GM12878 (cell line): ENCODE results near the gene TIGD2. TPM values are rescaled to one million over a fixed set of nuclear protein-coding genes. Genes with fewer than 3 reads are reported as not detected.

Experiments
- ATAC-seq: fragments of 200-7000 bp; cut with Tn5 transposase; 3 replicates; pipeline ENCODE4 v1.9.1; 2020; ENCODE audit warnings: mild to moderate bottlenecking, moderate library complexity
- Bru-seq: library from RNA; stranded (reverse); fragments of 400-500 nt; gene quantifications from one replicate; lab custom pipeline; 2021; lab: Mats Ljungman, UMichigan
- BruChase-seq, 2 experiments: library from RNA; stranded (reverse); fragments of 400-500 nt; gene quantifications; one replicate each; lab custom pipeline; 2021; lab: Mats Ljungman, UMichigan
- BruUV-seq: library from RNA; stranded (reverse); fragments of 400-500 nt; replicated peaks from 2 replicates; lab custom pipeline; 2021; lab: Mats Ljungman, UMichigan
- CTCF ChIA-PET: fragments of 300-600 bp; sonication (Branson Sonifier 250); formaldehyde crosslinking; extraction: SDS; loops from one replicate; lab custom pipeline; 2021; ENCODE audit warnings: inconsistent platforms; lab: Yijun Ruan, JAX
- POLR2A ChIA-PET: fragments of 350-600 bp; formaldehyde crosslinking; extraction: SDS; loops from one replicate; lab custom pipeline; 2021; ENCODE audit warnings: inconsistent platforms; lab: Charles Lee
- RAD21 ChIA-PET: fragments of 300-600 bp; sonication (Branson Sonifier 250); formaldehyde crosslinking; loops from one replicate; lab custom pipeline; 2023; ENCODE audit warnings: antibody characterized with exemption; ENCODE audit not compliant: unreplicated experiment; lab: Charles Lee
- SMC1A ChIA-PET: fragments of 300-600 bp; sonication (Branson Sonifier 250); formaldehyde crosslinking; loops from one replicate; lab custom pipeline; 2023; ENCODE audit not compliant: unreplicated experiment, uncharacterized antibody; lab: Charles Lee
- DNase-seq: peaks from one replicate; pipeline ENCODE4 v3.0.0-alpha.2; 2011; ENCODE audit warnings: low read depth, low spot score
- FAIRE-seq: peaks from 3 replicates; lab custom pipeline; 2011; peaks lifted over from hg19 to GRCh38; lab: Jason Lieb, UNC
- H2AFZ ChIP-seq: 2 replicates; pipeline ENCODE4 v1.6.0; 2011; ENCODE audit warnings: low read depth, low read length, control low read depth; ENCODE audit not compliant: control insufficient read depth
- H3K27ac ChIP-seq: 2 replicates; pipeline ENCODE4 v1.5.1; 2011; ENCODE audit warnings: control low read depth; ENCODE audit not compliant: control insufficient read depth, insufficient read depth
- H3K27me3 ChIP-seq, 2 experiments: replicated peaks in 1 of 2; 2 replicates each; pipeline versions ENCODE4 v1.6.0 to v1.6.1; 2011; ENCODE audit warnings: low read length in 1 of 2; ENCODE audit not compliant: control insufficient read depth in 2 of 2, insufficient read depth in 2 of 2
- H3K36me3 ChIP-seq, 2 experiments: 2 replicates each; pipeline ENCODE4 v1.5.1; 2011; ENCODE audit warnings: low read length in 1 of 2; ENCODE audit not compliant: control insufficient read depth in 2 of 2, insufficient read depth in 2 of 2
- H3K4me1 ChIP-seq: 2 replicates; pipeline ENCODE4 v1.6.1; 2011; ENCODE audit warnings: mild to moderate bottlenecking, low read length, moderate library complexity, mixed read lengths; ENCODE audit not compliant: control insufficient read depth, insufficient read depth
- H3K4me2 ChIP-seq: 2 replicates; pipeline ENCODE4 v1.6.0; 2011; ENCODE audit warnings: control low read depth; ENCODE audit not compliant: control insufficient read depth, insufficient read depth
- H3K4me3 ChIP-seq: fragments of 200-600 bp; sonication (generic); 2 replicates; pipeline ENCODE4 v1.5.1; 2016
- H3K79me2 ChIP-seq: 2 replicates; pipeline ENCODE4 v1.6.0; 2011; ENCODE audit warnings: low read length; ENCODE audit not compliant: control insufficient read depth, insufficient read depth
- H3K9ac ChIP-seq: 2 replicates; pipeline ENCODE4 v1.8.0; 2011; ENCODE audit warnings: low read length, control low read depth, mixed read lengths; ENCODE audit not compliant: control insufficient read depth, insufficient read depth
- H3K9me3 ChIP-seq: replicated peaks from 3 replicates; pipeline ENCODE4 v1.5.1; 2011; ENCODE audit warnings: mild to moderate bottlenecking, low read length; ENCODE audit not compliant: control insufficient read depth, insufficient read depth
- H4K20me1 ChIP-seq: 2 replicates; pipeline ENCODE4 v1.6.0; 2011; ENCODE audit not compliant: control insufficient read depth, insufficient read depth
- BCL11A ChIP-seq: IDR thresholded peaks from 2 replicates; pipeline ENCODE4 v1.6.1; 2011; ENCODE audit warnings: low read depth, low read length
- BRCA1 ChIP-seq: IDR thresholded peaks from 2 replicates; pipeline ENCODE4 v1.6.1; 2011; ENCODE audit warnings: low read depth, low read length, improper control_type of control experiment
- MYB ChIP-seq: fragments of 150-350 bp; IDR thresholded peaks from 2 replicates; pipeline ENCODE4 v1.6.1; 2014; ENCODE audit warnings: mild to moderate bottlenecking, low read depth, low read length, borderline replicate concordance
- NKRF ChIP-seq: fragments of 450-650 bp; conservative IDR thresholded peaks from 2 replicates; pipeline ENCODE4 v1.6.1; 2017; ENCODE audit warnings: mild to moderate bottlenecking, moderate library complexity
- PAX5 ChIP-seq: IDR thresholded peaks from 2 replicates; pipeline ENCODE4 v1.6.1; 2011; ENCODE audit warnings: low read depth, low read length, borderline replicate concordance
- RUNX3 ChIP-seq: IDR thresholded peaks from 2 replicates; pipeline ENCODE4 v1.6.1; 2012; ENCODE audit warnings: low read length, inconsistent platforms
- STAT1 ChIP-seq: fragments of 450-650 bp; conservative IDR thresholded peaks from 2 replicates; pipeline ENCODE4 v1.6.1; 2014; ENCODE audit warnings: antibody characterized with exemption, mild to moderate bottlenecking
- TBL1XR1 ChIP-seq: IDR thresholded peaks from 2 replicates; pipeline ENCODE4 v1.6.1; 2012; ENCODE audit warnings: low read depth, low read length, improper control_type of control experiment
- YY1 ChIP-seq: IDR thresholded peaks from 2 replicates; pipeline ENCODE4 v1.6.1; 2011; ENCODE audit warnings: low read depth, mild to moderate bottlenecking, low read length
- ZBED1 ChIP-seq: IDR thresholded peaks from 2 replicates; pipeline ENCODE4 v1.6.1; 2016; ENCODE audit warnings: borderline replicate concordance
- WGBS: methylation state at CpG from one replicate; pipeline ENCODE4 v1.1.6; 2016; ENCODE audit warnings: low lambda C conversion rate; ENCODE audit not compliant: insufficient replicate concordance, insufficient coverage; ENCODE audit errors: missing lambda C conversion rate; 5-methylcytosine and 5-hydroxymethylcytosine counted together
- in situ Hi-C: fragments of 300-500 bp; cut with MboI; formaldehyde crosslinking; loops from 9 replicates; pipeline ENCODE4 v1.14.3; 2018; ENCODE audit warnings: mixed read lengths
- intact Hi-C: fragments of 100-400 bp; cut with micrococcal nuclease; formaldehyde crosslinking; loops from one replicate; pipeline ENCODE4 v1.14.2; 2022; ENCODE audit not compliant: unreplicated experiment
- long read RNA-seq, 2 experiments: library from polyadenylated mRNA; unstranded; transcript quantifications; one replicate each; pipeline ENCODE4 v2.0.0, GENCODE V29; 2019 to 2020
- polyA minus RNA-seq, 3 experiments: library from RNA; depleted of rRNA, polyadenylated mRNA; stranded (reverse); fragments of >200 nt; gene quantifications; 2 replicates each; pipeline ENCODE4 v1.2.3, GENCODE V29; 2011
- polyA plus RNA-seq, 11 experiments: library from polyadenylated mRNA; depleted of rRNA in 4 of 11; unstranded in 6 of 11; stranded (reverse) in 5 of 11; fragments of >200 nt; fragmentation: Nextera tagmentation in 4 of 11; fragmentation: Illumina TruSeq in 1 of 11; extraction: Ambion mirVana in 4 of 11; extraction: Trizol in 1 of 11; gene quantifications; 1 replicate in 1 of 11; 2 replicates in 10 of 11; pipeline versions ENCODE4 v1.2.1 to v1.2.3, GENCODE V29; 2011 to 2016; ENCODE audit warnings: inconsistent platforms in 2 of 11, missing spikeins in 2 of 11, low read depth in 1 of 11
- total RNA-seq, 4 experiments: library from RNA; depleted of rRNA in 3 of 4; stranded (reverse); fragments of >200 nt in 3 of 4; fragmentation: Illumina TruSeq in 1 of 4; extraction: Trizol in 1 of 4; gene quantifications; 2 replicates each; pipeline versions ENCODE4 v1.2.1 to v1.2.3, GENCODE V29; 2013 to 2021
- TF ChIP-seq, protein P1 (sequence below): fragments of 450-650 bp; formaldehyde crosslinking; IDR thresholded peaks from 2 replicates; pipeline ENCODE4 v1.4.0; 2022; ENCODE audit warnings: mild to moderate bottlenecking, moderate library complexity

Gene TIGD2
- 17.5 and 18.1 TPM in 2 replicates for total RNA-seq (2013; cell fraction: nucleolus; rRNA removed)
- total RNA-seq (2014; rRNA removed) = 6.6 and 8.1 TPM in 2 replicates
- total RNA-seq (2014; rRNA removed; fragmentation: Illumina TruSeq; extraction: Trizol) = 8.4 and 9.0 TPM in 2 replicates
- total RNA-seq (2021) = 5.5 and 6.0 TPM in 2 replicates
- 2.6 TPM for polyA plus RNA-seq (2011; ENCODE audit: low read depth)
- 3.6 and 4.6 TPM in 2 replicates for polyA plus RNA-seq (2011; rRNA removed)
- 1.3 and 2.1 TPM in 2 replicates for polyA plus RNA-seq (2011; cell fraction: cytosol; rRNA removed)
- polyA plus RNA-seq (2011; cell fraction: nucleus; rRNA removed) = 6.0 and 6.2 TPM in 2 replicates
- polyA plus RNA-seq (2012) = 3.2 and 3.3 TPM in 2 replicates
- polyA plus RNA-seq (2014; fragmentation: Illumina TruSeq; extraction: Trizol) = 7.9 and 8.7 TPM in 2 replicates
- polyA plus RNA-seq (2014; fragmentation: Nextera tagmentation; extraction: Ambion mirVana) = 1 to 10 TPM; 2.4 to 3.6 TPM
- polyA plus RNA-seq (2014; rRNA removed) = 3.9 and 4.1 TPM in 2 replicates
- polyA plus RNA-seq (2016; fragmentation: Nextera tagmentation; extraction: Ambion mirVana) = 1 to 10 TPM; 4.5 to 5.8 TPM
- 2.3 and 4.5 TPM in 2 replicates for polyA minus RNA-seq (2011; rRNA and poly(A)+ RNA removed)
- 1.5 and 2.1 TPM in 2 replicates for polyA minus RNA-seq (2011; cell fraction: cytosol; rRNA and poly(A)+ RNA removed)
- polyA minus RNA-seq (2011; cell fraction: nucleus; rRNA and poly(A)+ RNA removed) = 6.4 and 9.3 TPM in 2 replicates
- Bru-seq, nascent RNA = percentile 87 among the genes with signal in this experiment
- percentile 54 among the genes with signal in this experiment for BruChase-seq, experiment 1, labeled RNA remaining after a 6-hour chase
- percentile 71 among the genes with signal in this experiment for BruChase-seq, experiment 2, labeled RNA remaining after a 2-hour chase
- long read RNA-seq, experiment 1, partial matches to known transcripts = 0 of 2 reads
- long read RNA-seq, experiment 1, other reads (novel, unspliced or antisense) = 0 of 2 reads
- long read RNA-seq, experiment 2, transcript TIGD2-202 (2 exons, 3,217 nt) = major isoform, 6 of 10 reads
- long read RNA-seq, experiment 2, partial matches to known transcripts = 0 of 10 reads
- long read RNA-seq, experiment 2, other reads (novel, unspliced or antisense) = 0 of 10 reads

- WGBS = 2% methylated on average over 64 of the region's 101 CpGs
- CTCF ChIA-PET = interaction anchor here (0.6 to 3.0 kb wide), 11 partner anchors 10 to 316 kb away, joined by 3 to 11 read pairs (median 4); partner anchors contain the start of gene FAM13A
- POLR2A ChIA-PET = no interaction called here
- H3K4me1 ChIP-seq = 0 out of 2 replicates have a peak, but pooled peaks cover 3% of the 10 kb centered on the region
- RAD21 ChIA-PET = interaction anchor here (0.6 to 1.8 kb wide), 7 partner anchors 9 to 291 kb away, joined by 3 to 9 read pairs (median 4); no protein-coding TSS in a partner anchor
- DNase-seq (peak; percentile 47), ATAC-seq (peak; percentile 94), FAIRE-seq (peak; percentile 69)
- peak within 1 kb of the TSS; percentile 95 for H3K4me3 ChIP-seq
- no peaks in the 10 kb centered on the region for H3K27me3 ChIP-seq
- no TSS peak for BruUV-seq
- SMC1A ChIA-PET = interaction anchor here (0.7 to 1.9 kb wide), 11 partner anchors 9 to 292 kb away, joined by 3 to 8 read pairs (median 4); partner anchors contain the start of gene FAM13A
- intact Hi-C loops = loop anchor here (1.0 to 10.0 kb wide), 6 partner anchors 32 to 586 kb away; partner anchors contain the start of genes FAM13A and PYURF
- peak within 1 kb of the TSS; percentile 81 for H2AFZ ChIP-seq
- peak within 1 kb of the TSS; percentile 47 for H3K27ac ChIP-seq
- in situ Hi-C loops = loop anchor here (10.0 kb wide), 1 partner anchor 286 kb away; no protein-coding TSS in a partner anchor
- H3K36me3 ChIP-seq = no peaks in the 10 kb centered on the region
- H3K9ac ChIP-seq = peak within 1 kb of the TSS; percentile 49
- no peaks in the 10 kb centered on the region; the same call in 1 of the 2 replicates for H3K79me2 ChIP-seq
- peak within 1 kb of the TSS; percentile 83 for H3K4me2 ChIP-seq
- H3K9me3 ChIP-seq = peaks cover 4% of the 10 kb centered on the region; the same call in 2 of the 3 replicates
- no peaks in the 10 kb centered on the region for H4K20me1 ChIP-seq
- TF ChIP-seq NKRF (peak; percentile 98), BRCA1 (no peak), MYB (no peak), TBL1XR1 (no peak), YY1 (peak; percentile 43; the same call in 1 of the 2 replicates), RUNX3 (no peak), STAT1 (no peak), PAX5 (peak; percentile 66; the same call in 1 of the 2 replicates), ZBED1 (no peak), BCL11A (no peak)
- TF ChIP-seq, protein P1, sequence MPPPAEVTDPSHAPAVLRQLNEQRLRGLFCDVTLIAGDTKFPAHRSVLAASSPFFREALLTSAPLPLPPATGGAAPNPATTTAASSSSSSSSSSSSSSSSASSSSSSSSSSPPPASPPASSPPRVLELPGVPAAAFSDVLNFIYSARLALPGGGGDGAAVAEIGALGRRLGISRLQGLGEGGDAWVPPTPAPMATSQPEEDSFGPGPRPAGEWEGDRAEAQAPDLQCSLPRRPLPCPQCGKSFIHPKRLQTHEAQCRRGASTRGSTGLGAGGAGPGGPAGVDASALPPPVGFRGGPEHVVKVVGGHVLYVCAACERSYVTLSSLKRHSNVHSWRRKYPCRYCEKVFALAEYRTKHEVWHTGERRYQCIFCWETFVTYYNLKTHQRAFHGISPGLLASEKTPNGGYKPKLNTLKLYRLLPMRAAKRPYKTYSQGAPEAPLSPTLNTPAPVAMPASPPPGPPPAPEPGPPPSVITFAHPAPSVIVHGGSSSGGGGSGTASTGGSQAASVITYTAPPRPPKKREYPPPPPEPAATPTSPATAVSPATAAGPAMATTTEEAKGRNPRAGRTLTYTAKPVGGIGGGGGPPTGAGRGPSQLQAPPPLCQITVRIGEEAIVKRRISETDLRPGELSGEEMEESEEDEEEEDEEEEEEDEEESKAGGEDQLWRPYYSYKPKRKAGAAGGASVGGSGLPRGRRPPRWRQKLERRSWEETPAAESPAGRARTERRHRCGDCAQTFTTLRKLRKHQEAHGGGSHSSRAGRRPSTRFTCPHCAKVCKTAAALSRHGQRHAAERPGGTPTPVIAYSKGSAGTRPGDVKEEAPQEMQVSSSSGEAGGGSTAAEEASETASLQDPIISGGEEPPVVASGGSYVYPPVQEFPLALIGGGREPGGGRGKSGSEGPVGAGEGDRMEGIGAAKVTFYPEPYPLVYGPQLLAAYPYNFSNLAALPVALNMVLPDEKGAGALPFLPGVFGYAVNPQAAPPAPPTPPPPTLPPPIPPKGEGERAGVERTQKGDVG (CRISPR knock-in tag) = no peak
Measured at GRCh38 chr4:89110986-89111832, at the start of gene TIGD2. TIGD2 (plus strand) TSS chr4:89111533; CDS start chr4:89112975, 1,442 bp downstream.
